T-helper 22 cell (primary cell): ENCODE data around the gene GTPBP4.

Source experiments
- DNase-seq: peaks from one replicate; pipeline ENCODE4 v3.0.0-alpha.2; 2020; ENCODE audit warnings: low read depth

Gene GTPBP4

GRCh38 chr10:966466-967235 lies 21.6 kb upstream of the GTPBP4 start:
- DNase-seq = no peak

GRCh38 chr10:968546-969199 lies 19.6 kb upstream of the GTPBP4 start:
- no peak for DNase-seq

- DNase-seq = no peak
These were observed 18.6 kb upstream of the GTPBP4 start for GRCh38 chr10:969473-970150.

- no peak for DNase-seq
These were observed 17.7 kb upstream of the GTPBP4 start for GRCh38 chr10:970311-971149.

- DNase-seq = no peak
These were observed 17.1 kb upstream of the GTPBP4 start for GRCh38 chr10:971150-971542.

- no peak for DNase-seq
These were observed 16.6 kb upstream of the GTPBP4 start for GRCh38 chr10:971613-972012.

GRCh38 chr10:972763-973162 lies 15.5 kb upstream of the GTPBP4 start:
- no peak for DNase-seq

GRCh38 chr10:974038-974784 lies 14.0 kb upstream of the GTPBP4 start:
- DNase-seq = no peak

- DNase-seq = no peak
These were observed 13.5 kb upstream of the GTPBP4 start for GRCh38 chr10:974785-975074.

- DNase-seq = no peak
These were observed 11.9 kb upstream of the GTPBP4 start for GRCh38 chr10:976316-976715.

GRCh38 chr10:978826-979421 lies 9.3 kb upstream of the GTPBP4 start:
- no peak for DNase-seq

GRCh38 chr10:980468-981093 lies 7.7 kb upstream of the GTPBP4 start:
- DNase-seq = no peak

GRCh38 chr10:983401-983800 lies 4.8 kb upstream of the GTPBP4 start:
- no peak for DNase-seq

- DNase-seq = no peak
These were observed 4.1 kb upstream of the GTPBP4 start for GRCh38 chr10:983971-984655.

GRCh38 chr10:985361-985760 lies 2.9 kb upstream of the GTPBP4 start:
- DNase-seq = no peak

GRCh38 chr10:986137-986825 lies 2.0 kb upstream of the GTPBP4 start:
- no peak for DNase-seq

GRCh38 chr10:986881-987619 lies 1.2 kb upstream of the GTPBP4 start:
- no peak for DNase-seq

GRCh38 chr10:987620-987869 lies 689 bp upstream of the GTPBP4 start:
- DNase-seq = no peak
